HL-60 (cell line): ENCODE data around the gene FBXO34.

Source experiments
- DNase-seq, 2 experiments: peaks; one replicate each; pipeline ENCODE4 v3.0.0-alpha.2; 2010 to 2020; ENCODE audit warnings: low read depth in 1 of 2, low spot score in 1 of 2
- H3K27ac ChIP-seq: fragments of 250-450 bp; sonication (Bioruptor Pico); replicated peaks from 2 replicates; pipeline ENCODE4 v1.5.1; 2020; ENCODE audit warnings: mild to moderate bottlenecking, moderate library complexity
- H3K27me3 ChIP-seq: fragments of 250-450 bp; sonication (Bioruptor Pico); 2 replicates; pipeline ENCODE4 v1.5.1; 2021; ENCODE audit warnings: mild to moderate bottlenecking, moderate library complexity; ENCODE audit not compliant: insufficient read depth, poor library complexity, severe bottlenecking
- H3K4me3 ChIP-seq: replicated peaks from 2 replicates; pipeline ENCODE4 v1.5.1; 2011; ENCODE audit warnings: mild to moderate bottlenecking, control low read depth, low read length; ENCODE audit not compliant: insufficient read depth
- CTCF ChIP-seq: IDR thresholded peaks from one replicate; pipeline ENCODE4 v1.5.1; 2011; ENCODE audit warnings: low read length, control low read depth, inconsistent platforms; ENCODE audit not compliant: insufficient read depth
- GABPA ChIP-seq: IDR thresholded peaks from 2 replicates; pipeline ENCODE4 v1.6.1; 2012; ENCODE audit warnings: low read depth
- POLR2AphosphoS5 ChIP-seq: IDR thresholded peaks from 2 replicates; pipeline ENCODE4 v1.6.1; 2012; ENCODE audit warnings: low read depth
- REST ChIP-seq: IDR thresholded peaks from 2 replicates; pipeline ENCODE4 v1.6.1; 2012; ENCODE audit warnings: low read depth; ENCODE audit not compliant: insufficient replicate concordance
- SPI1 ChIP-seq: IDR thresholded peaks from 2 replicates; pipeline ENCODE4 v1.6.1; 2012; ENCODE audit warnings: low read depth, mild to moderate bottlenecking, borderline replicate concordance

Gene FBXO34

GRCh38 chr14:55383541-55384140 lies 112.4 kb downstream of the FBXO34 start:
- H3K27ac ChIP-seq, result no peak overlapping the region
- no peak for TF ChIP-seq GABPA
- TF ChIP-seq POLR2AphosphoS5, result no peak
- no peak for TF ChIP-seq SPI1
- no peak for TF ChIP-seq CTCF
- no peak for TF ChIP-seq REST

GRCh38 chr14:55384536-55384935 lies 113.3 kb downstream of the FBXO34 start:
- Histone ChIP-seq H3K27ac (no peak overlapping the region), H3K4me3 (no peak overlapping the region), H3K27me3 (no peaks in the 10 kb centered on the region)
- DNase-seq, result no peak
- TF ChIP-seq POLR2AphosphoS5, result no peak
- no peak for TF ChIP-seq GABPA
- TF ChIP-seq REST, result no peak
- no peak for TF ChIP-seq SPI1
- no peak for TF ChIP-seq CTCF

More at GRCh38 chr14:55383541-55384140, 112.4 kb downstream of the FBXO34 start:
- H3K27me3 ChIP-seq, result no peaks in the 10 kb centered on the region
- no peak for DNase-seq
- no peak overlapping the region for H3K4me3 ChIP-seq

- TF ChIP-seq GABPA (no peak), SPI1 (no peak), POLR2AphosphoS5 (no peak)
- Histone ChIP-seq H3K27ac (no peak overlapping the region), H3K27me3 (no peaks in the 10 kb centered on the region), H3K4me3 (no peak overlapping the region)
- DNase-seq, result no peak
These were observed 115.0 kb downstream of the FBXO34 start for GRCh38 chr14:55386037-55386808.

- no peaks in the 10 kb centered on the region for H3K27me3 ChIP-seq
- TF ChIP-seq REST (no peak), POLR2AphosphoS5 (no peak), SPI1 (no peak), CTCF (no peak), GABPA (no peak)
These were observed 115.9 kb downstream of the FBXO34 start for GRCh38 chr14:55387121-55387520.

More at GRCh38 chr14:55387121-55387520, 115.9 kb downstream of the FBXO34 start:
- Histone ChIP-seq H3K4me3 (no peak overlapping the region), H3K27ac (no peak overlapping the region)
- DNase-seq, result no peak
